WTC11 (cell line): ENCODE data around the gene WDR75.

Experiments used
- ATF1 ChIP-seq: sonication (generic); formaldehyde crosslinking; IDR thresholded peaks from 2 replicates; pipeline ENCODE4 v1.8.1; 2023; ENCODE audit warnings: mild to moderate bottlenecking, moderate library complexity, missing genetic modification reagents
- CREB1 ChIP-seq: sonication (generic); formaldehyde crosslinking; IDR thresholded peaks from 2 replicates; pipeline ENCODE4 v1.8.0; 2023; ENCODE audit warnings: mild to moderate bottlenecking, missing genetic modification reagents
- ESRRA ChIP-seq: sonication (generic); formaldehyde crosslinking; IDR thresholded peaks from 2 replicates; pipeline ENCODE4 v1.8.1; 2022; ENCODE audit warnings: mild to moderate bottlenecking, missing genetic modification reagents, borderline replicate concordance
- FOXJ3 ChIP-seq: sonication (generic); formaldehyde crosslinking; IDR thresholded peaks from 2 replicates; pipeline ENCODE4 v1.9.0; 2021; ENCODE audit warnings: missing genetic modification reagents, mild to moderate bottlenecking, borderline replicate concordance
- JUN ChIP-seq: sonication (generic); formaldehyde crosslinking; IDR thresholded peaks from 2 replicates; pipeline ENCODE4 v1.8.0; 2023; ENCODE audit warnings: mild to moderate bottlenecking, missing genetic modification reagents
- KAT7 ChIP-seq: sonication (generic); formaldehyde crosslinking; IDR thresholded peaks from 2 replicates; pipeline ENCODE4 v1.8.1; 2023; ENCODE audit warnings: missing genetic modification reagents, mild to moderate bottlenecking, borderline replicate concordance
- ZNF232 ChIP-seq: sonication (generic); formaldehyde crosslinking; IDR thresholded peaks from 2 replicates; pipeline ENCODE4 v1.8.0; 2022; ENCODE audit warnings: mild to moderate bottlenecking, missing genetic modification reagents
- ZNF416 ChIP-seq: fragments of 250-450 bp; sonication (Bioruptor Pico); IDR thresholded peaks from 2 replicates; pipeline ENCODE4 v1.9.0; 2021; ENCODE audit warnings: mild to moderate bottlenecking, inconsistent platforms
- TF ChIP-seq, protein P1 (sequence below): sonication (generic); formaldehyde crosslinking; IDR thresholded peaks from 2 replicates; pipeline ENCODE4 v1.8.1; 2023; ENCODE audit warnings: mild to moderate bottlenecking, moderate library complexity, missing genetic modification reagents
- TF ChIP-seq, protein P2 (sequence below): fragments of 200-600 bp; IDR thresholded peaks from 2 replicates; pipeline ENCODE4 v1.8.0; 2022; ENCODE audit warnings: antibody characterized with exemption
- TF ChIP-seq, protein P3 (sequence below): sonication (generic); formaldehyde crosslinking; IDR thresholded peaks from 2 replicates; pipeline ENCODE4 v1.8.1; 2022; ENCODE audit warnings: low read depth, mild to moderate bottlenecking, moderate library complexity, missing genetic modification reagents, borderline replicate concordance
- TF ChIP-seq, protein P4 (sequence below): sonication (generic); formaldehyde crosslinking; IDR thresholded peaks from 2 replicates; pipeline ENCODE4 v1.8.1; 2023; ENCODE audit warnings: mild to moderate bottlenecking, missing genetic modification reagents, moderate library complexity

DNA sequence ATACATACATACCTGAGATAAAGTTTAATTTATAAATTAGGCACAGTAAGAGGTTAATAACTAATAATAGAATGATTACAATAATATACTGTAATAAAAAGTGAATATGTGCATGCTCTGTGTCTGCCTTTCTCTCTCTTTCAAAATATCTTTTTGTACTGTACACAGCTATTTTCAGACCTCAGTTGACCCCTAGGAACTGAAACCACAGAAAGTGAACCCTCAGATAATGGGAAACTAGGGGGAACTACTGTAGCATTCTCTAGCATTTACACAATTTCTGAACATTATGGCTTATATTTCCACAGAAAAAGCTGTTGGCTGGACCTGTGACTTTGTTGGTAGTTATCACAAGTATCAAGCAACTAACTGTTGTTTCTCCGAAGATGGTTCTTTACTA is 25.9 kb downstream of the WDR75 start:
- TF ChIP-seq, protein P1, sequence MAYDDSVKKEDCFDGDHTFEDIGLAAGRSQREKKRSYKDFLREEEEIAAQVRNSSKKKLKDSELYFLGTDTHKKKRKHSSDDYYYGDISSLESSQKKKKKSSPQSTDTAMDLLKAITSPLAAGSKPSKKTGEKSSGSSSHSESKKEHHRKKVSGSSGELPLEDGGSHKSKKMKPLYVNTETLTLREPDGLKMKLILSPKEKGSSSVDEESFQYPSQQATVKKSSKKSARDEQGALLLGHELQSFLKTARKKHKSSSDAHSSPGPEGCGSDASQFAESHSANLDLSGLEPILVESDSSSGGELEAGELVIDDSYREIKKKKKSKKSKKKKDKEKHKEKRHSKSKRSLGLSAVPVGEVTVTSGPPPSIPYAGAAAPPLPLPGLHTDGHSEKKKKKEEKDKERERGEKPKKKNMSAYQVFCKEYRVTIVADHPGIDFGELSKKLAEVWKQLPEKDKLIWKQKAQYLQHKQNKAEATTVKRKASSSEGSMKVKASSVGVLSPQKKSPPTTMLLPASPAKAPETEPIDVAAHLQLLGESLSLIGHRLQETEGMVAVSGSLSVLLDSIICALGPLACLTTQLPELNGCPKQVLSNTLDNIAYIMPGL (CRISPR knock-in tag), result no peak
- TF ChIP-seq, protein P2, sequence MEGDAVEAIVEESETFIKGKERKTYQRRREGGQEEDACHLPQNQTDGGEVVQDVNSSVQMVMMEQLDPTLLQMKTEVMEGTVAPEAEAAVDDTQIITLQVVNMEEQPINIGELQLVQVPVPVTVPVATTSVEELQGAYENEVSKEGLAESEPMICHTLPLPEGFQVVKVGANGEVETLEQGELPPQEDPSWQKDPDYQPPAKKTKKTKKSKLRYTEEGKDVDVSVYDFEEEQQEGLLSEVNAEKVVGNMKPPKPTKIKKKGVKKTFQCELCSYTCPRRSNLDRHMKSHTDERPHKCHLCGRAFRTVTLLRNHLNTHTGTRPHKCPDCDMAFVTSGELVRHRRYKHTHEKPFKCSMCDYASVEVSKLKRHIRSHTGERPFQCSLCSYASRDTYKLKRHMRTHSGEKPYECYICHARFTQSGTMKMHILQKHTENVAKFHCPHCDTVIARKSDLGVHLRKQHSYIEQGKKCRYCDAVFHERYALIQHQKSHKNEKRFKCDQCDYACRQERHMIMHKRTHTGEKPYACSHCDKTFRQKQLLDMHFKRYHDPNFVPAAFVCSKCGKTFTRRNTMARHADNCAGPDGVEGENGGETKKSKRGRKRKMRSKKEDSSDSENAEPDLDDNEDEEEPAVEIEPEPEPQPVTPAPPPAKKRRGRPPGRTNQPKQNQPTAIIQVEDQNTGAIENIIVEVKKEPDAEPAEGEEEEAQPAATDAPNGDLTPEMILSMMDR, result no peak
- TF ChIP-seq JUN (CRISPR knock-in tag) (no peak), FOXJ3 (CRISPR knock-in tag) (no peak), ZNF416 (CRISPR knock-in tag) (no peak), ATF1 (CRISPR knock-in tag) (no peak), ZNF232 (CRISPR knock-in tag) (no peak), KAT7 (no peak), ESRRA (CRISPR knock-in tag) (no peak), CREB1 (CRISPR knock-in tag) (no peak)
- TF ChIP-seq, protein P3, sequence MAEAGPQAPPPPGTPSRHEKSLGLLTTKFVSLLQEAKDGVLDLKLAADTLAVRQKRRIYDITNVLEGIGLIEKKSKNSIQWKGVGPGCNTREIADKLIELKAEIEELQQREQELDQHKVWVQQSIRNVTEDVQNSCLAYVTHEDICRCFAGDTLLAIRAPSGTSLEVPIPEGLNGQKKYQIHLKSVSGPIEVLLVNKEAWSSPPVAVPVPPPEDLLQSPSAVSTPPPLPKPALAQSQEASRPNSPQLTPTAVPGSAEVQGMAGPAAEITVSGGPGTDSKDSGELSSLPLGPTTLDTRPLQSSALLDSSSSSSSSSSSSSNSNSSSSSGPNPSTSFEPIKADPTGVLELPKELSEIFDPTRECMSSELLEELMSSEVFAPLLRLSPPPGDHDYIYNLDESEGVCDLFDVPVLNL, result no peak
- TF ChIP-seq, protein P4, sequence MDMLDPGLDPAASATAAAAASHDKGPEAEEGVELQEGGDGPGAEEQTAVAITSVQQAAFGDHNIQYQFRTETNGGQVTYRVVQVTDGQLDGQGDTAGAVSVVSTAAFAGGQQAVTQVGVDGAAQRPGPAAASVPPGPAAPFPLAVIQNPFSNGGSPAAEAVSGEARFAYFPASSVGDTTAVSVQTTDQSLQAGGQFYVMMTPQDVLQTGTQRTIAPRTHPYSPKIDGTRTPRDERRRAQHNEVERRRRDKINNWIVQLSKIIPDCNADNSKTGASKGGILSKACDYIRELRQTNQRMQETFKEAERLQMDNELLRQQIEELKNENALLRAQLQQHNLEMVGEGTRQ (CRISPR knock-in tag), result no peak
